Endothelial cell of umbilical vein (primary cell): Measurements from ENCODE around the gene PKN1.

ENCODE experiments used
- EZH2 ChIP-seq: IDR thresholded peaks from 2 replicates; pipeline ENCODE4 v1.6.1; 2012; ENCODE audit warnings: borderline replicate concordance, low read depth, mild to moderate bottlenecking, moderate library complexity, low read length, inconsistent platforms; ENCODE audit not compliant: severe bottlenecking
- FOS ChIP-seq: IDR thresholded peaks from 2 replicates; pipeline ENCODE4 v1.6.1; 2011; ENCODE audit warnings: mild to moderate bottlenecking, low read length, moderate library complexity, borderline replicate concordance; ENCODE audit not compliant: insufficient read depth
- JUN ChIP-seq: IDR thresholded peaks from 2 replicates; pipeline ENCODE4 v1.6.1; 2011; ENCODE audit warnings: borderline replicate concordance, low read depth; ENCODE audit not compliant: insufficient read length, insufficient read depth
- MAX ChIP-seq: IDR thresholded peaks from 2 replicates; pipeline ENCODE4 v1.6.1; 2011; ENCODE audit not compliant: insufficient read depth, insufficient read length
- POLR2A ChIP-seq: IDR thresholded peaks from 2 replicates; pipeline ENCODE4 v1.6.1; 2012; ENCODE audit warnings: low read depth, mild to moderate bottlenecking, control low read depth, low read length
- TF ChIP-seq, protein P1 (sequence below), 2 donors: IDR thresholded peaks; 1 replicate in 1 of 2; 2 replicates in 1 of 2; pipeline ENCODE4 v1.5.1; 2011; ENCODE audit warnings: low read length in 2 of 2, mild to moderate bottlenecking in 2 of 2, moderate library complexity in 2 of 2, control low read depth in 1 of 2, inconsistent platforms in 1 of 2, low read depth in 1 of 2; ENCODE audit not compliant: insufficient read depth in 1 of 2; ENCODE audit errors: extremely low read depth in 1 of 2

DNA sequence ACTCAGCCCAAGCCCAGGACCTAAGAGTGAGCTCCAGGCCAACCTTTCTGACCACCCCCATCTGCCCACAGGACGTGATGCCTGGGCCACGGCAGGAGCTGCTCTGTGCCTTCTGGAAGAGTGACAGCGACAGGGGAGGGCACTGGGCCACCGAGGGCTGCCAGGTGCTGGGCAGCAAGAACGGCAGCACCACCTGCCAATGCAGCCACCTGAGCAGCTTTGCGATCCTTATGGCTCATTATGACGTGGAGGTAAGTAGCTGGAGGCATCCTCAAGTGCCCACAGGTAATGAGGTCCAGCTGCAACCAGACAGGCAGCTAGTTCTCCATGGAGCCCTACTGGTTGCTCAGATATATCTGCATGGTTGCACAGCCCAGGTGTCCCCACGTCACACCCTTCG lies 28.8 kb upstream of the PKN1 start:
- TF ChIP-seq, protein P1, sequence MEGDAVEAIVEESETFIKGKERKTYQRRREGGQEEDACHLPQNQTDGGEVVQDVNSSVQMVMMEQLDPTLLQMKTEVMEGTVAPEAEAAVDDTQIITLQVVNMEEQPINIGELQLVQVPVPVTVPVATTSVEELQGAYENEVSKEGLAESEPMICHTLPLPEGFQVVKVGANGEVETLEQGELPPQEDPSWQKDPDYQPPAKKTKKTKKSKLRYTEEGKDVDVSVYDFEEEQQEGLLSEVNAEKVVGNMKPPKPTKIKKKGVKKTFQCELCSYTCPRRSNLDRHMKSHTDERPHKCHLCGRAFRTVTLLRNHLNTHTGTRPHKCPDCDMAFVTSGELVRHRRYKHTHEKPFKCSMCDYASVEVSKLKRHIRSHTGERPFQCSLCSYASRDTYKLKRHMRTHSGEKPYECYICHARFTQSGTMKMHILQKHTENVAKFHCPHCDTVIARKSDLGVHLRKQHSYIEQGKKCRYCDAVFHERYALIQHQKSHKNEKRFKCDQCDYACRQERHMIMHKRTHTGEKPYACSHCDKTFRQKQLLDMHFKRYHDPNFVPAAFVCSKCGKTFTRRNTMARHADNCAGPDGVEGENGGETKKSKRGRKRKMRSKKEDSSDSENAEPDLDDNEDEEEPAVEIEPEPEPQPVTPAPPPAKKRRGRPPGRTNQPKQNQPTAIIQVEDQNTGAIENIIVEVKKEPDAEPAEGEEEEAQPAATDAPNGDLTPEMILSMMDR (IDR thresholded peaks at IDR 0.05; ENCODE audit: extremely low read depth in 1 of 2, insufficient read depth in 1 of 2, low read depth in 1 of 2, low read length in 2 of 2) = no peak
- TF ChIP-seq MAX = no peak
- TF ChIP-seq POLR2A = no peak
- TF ChIP-seq FOS = no peak
- TF ChIP-seq JUN = no peak
- no peak for TF ChIP-seq EZH2
